ENCODE measurements around the gene VTI1A.

Gene VTI1A

DNA sequence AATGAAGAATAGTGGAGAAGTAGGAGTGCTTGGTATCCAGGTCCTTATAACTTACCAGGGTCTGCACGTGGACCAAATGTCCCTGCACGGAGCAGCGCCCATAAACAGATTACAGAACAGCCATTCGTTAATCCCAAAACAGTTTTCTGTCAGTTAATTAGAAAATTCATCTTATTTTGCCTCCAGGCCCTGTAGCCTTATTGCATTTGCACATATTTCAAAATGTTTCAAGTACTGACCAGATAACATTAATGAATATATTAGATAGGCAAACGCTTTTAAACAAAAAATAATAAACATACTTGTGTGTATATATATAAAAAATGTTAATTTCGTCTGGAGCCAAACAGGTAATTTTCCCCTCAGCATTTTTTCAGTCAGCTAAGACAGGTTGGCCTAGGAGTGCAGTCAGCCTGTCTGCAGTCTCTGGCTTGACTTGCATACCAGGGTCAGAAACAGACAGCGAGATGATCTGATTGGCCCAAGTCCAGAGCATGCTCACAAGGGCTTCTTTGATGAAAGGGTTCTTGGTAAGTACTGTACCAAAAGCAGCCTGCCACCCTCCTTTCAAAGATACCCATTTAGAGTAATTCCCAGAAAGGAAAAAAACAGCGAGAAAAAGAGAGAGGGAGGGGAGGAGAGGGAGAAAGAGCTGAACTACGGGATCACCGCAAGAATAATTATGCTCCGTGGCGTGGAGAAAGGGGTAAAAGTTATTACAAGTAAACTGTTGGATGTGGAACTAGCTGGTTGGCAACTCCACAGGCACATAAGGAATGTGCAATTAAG lies 308.6 kb downstream of the VTI1A start:
- DNase-seq (ENCODE audit: low read depth in 2 of 2) = no peak

DNA sequence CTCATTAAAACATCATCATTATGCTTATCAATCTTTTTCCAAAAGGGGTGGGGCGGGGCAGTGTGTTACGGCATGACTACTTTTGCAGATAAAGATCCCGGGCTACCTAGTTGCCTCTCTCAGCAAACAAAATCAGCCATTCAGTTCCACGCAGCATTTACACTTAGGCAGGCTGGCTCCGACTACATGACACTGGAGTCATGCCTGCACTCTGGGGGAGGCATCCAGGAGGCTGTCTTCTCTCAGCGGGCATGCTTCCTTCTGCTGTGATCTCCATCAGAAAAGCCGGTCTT lies 309.2 kb downstream of the VTI1A start:
- no peak for DNase-seq (ENCODE audit: low read depth in 2 of 2)

DNA sequence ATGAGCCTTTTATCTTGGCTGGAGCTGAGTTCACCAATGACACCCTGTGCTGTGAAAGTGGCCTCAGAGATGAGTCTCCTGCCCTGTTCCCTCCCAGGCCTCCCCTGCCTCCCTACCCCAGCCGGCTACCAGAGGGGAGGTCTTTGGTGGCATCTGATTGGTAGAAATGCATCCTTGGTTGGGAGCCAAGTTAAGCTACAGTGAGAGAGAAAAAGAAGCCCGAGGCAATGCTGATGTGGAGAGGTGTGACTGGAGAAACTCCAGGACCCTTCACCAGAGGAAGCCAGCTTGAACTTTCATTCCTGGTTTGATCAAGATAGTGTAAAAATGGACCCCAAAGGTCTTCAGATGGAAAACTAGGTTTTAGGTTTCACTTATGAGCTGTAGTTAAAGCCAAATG lies 311.9 kb downstream of the VTI1A start:
- DNase-seq (ENCODE audit: low read depth in 2 of 2) = no peak

DNA sequence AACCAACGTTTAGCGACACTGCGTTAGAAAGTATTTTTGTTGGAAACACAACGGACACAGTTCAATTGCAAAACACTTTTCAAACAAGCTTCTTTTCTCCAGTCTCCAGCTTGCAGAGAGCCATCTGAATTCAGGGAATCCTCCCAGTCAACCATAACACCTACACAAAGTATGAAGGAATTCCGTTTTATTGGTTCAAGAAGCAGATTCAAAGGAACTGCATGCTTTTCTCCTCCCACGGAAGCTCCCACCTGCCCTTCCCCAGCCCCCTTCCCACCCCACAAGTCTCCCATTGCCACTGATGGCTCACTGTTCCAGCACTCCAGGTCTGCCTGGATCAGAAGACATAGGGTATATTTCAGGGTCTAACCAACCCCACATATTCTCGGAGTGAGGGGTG lies 312.5 kb downstream of the VTI1A start:
- DNase-seq (ENCODE audit: low read depth in 2 of 2) = no peak

DNA sequence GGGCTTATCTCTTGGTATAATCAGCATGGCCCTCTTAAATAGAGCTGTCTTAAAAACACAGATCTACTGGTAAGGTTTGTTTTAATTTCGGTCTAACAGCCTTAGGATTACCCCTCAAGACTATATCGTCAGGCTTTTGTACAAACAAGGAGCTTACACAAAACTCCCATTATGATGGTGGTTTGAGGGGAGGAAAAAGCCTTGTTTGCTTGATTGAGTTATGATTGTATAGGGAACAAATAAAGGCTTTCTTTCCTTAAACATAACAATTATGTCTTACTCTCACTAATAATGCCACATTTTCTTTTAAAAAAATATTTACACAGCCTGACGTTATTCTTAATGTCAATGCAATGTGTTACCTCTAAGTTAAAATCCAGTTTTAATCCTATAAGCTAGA lies 314.2 kb downstream of the VTI1A start:
- no peak for DNase-seq (ENCODE audit: low read depth in 2 of 2)

DNA sequence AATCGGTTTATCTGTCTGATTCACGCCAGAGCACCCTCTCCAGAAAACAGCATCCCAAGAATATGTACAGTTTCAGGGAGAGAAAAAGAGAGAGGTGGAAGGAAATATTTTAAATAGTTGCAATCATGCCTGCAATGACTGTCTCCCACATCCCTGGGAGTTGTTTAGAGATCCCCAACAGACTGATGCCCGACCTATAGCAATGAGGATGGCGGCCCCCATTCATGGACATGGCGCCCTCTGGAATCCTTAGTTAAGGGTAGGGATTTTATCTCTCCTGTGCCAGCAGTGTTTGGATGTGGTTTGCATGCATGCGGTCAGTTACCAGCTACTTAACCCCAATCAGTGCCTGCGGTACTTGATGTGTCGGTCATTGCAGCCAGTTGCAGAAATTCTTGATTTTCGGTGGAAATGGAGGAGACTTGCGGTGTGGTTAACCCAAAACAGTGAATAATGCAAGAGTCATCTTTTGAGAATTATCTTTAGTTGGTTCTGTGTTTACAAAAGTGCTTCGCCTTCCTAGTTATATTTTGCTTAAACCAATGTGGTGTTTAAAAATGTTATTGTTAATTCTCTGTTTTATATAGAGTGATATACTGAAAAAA lies 317.0 kb downstream of the VTI1A start:
- no peak for DNase-seq (ENCODE audit: low read depth in 2 of 2)

DNA sequence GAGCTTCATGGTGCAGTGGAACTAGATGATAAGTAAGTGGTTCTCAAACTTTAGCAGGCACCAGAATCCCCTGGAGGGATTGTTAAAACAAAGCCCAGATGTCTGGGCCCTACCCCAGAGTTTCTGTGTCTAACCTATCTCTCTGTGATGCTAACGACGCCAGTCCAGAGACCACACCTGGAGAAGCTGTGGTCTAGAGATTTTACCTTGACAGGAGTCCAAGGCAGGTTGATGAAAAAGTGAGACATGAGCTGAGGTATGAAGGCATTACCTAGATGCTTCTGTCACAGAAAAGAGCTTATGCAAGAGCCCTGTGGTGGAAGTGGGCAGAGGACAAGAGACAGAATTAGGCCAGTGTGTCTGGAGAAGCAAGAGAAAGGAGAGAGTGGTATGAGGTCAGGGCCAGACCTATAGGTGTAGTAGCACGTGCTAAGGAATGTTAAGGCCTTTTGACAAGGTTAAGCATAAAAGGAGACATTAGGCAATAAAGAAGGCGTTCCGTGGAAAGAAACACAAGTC lies 318.8 kb downstream of the VTI1A start:
- no peak for DNase-seq (ENCODE audit: low read depth in 2 of 2)

DNA sequence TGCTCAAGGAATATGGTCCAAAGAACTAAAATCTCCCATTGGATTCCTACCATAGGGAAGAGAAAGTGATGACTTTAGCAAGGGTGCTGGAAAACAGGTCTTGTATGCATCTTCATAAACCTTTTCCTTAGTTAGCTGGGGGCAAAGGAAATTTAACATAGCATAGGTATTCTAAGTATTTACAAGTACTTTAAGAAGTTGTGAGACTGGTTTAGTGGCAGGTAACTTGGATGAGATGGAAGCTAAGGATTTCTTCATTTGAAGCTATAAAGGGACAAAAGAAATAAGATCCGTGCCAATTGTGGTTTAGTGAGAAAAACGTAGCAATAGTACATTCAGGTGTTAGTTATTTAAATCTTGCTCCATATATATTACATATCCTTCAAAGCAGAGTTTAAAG lies 319.6 kb downstream of the VTI1A start:
- no peak for DNase-seq (ENCODE audit: low read depth in 2 of 2)

DNA sequence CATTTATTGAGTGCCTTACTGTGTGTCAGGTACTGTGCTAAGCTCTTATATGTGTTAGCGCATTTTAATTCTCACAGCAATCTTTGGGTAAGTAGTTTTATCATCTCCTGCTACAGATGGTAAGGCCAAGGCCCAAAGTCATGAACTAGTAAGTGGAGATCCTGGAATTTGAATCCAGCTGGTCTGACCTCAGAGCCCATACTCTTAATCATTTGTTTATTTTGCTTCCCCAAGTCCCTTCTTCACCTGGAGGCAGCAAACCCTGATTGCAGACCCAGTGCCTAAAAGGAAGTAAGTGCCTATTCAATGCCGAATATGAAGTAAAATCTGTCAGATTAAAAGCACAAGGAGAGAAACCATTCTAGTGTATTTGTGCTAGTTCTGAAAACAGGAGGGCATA lies 320.1 kb downstream of the VTI1A start:
- no peak for DNase-seq (ENCODE audit: low read depth in 2 of 2)

DNA sequence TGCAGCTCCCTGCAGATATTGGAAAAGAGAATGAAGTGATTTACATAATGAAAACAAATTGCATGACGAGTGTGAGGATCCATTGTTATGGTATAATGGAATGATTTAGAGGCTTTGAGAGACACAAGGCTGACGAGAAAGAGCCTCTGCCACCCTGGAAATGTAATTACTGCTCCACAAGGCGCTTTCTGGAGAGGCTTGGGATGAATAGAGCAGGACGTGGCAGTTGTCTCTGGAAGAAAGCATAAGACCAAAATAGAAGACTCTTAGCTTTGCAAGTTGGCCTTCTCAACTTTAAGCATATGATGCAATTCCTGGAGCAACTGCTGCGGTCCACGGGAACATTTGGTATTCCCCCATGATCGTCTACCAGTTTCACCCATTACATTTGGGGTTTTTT lies 321.1 kb downstream of the VTI1A start:
- DNase-seq (ENCODE audit: low read depth in 2 of 2) = no peak

DNA sequence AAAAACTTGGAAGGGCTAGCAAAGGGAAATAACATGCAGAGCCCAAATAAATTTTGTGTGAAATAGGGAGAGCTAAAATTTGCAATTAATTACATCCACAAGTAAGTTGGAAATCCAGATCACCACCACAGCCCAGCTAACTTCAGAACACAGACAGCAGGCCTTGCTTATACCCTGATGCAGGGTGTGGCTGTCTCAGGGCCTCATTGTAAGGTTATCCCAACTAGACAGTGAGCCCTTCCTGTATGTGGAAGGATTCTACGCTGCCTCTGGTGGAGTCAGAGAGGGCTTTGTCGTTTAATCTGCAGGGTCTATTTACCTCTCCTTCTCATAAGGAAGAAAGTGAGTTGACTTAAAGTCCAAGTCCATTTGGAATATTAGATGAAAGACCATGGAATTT lies 322.1 kb downstream of the VTI1A start:
- no peak for DNase-seq (ENCODE audit: low read depth in 2 of 2)

DNA sequence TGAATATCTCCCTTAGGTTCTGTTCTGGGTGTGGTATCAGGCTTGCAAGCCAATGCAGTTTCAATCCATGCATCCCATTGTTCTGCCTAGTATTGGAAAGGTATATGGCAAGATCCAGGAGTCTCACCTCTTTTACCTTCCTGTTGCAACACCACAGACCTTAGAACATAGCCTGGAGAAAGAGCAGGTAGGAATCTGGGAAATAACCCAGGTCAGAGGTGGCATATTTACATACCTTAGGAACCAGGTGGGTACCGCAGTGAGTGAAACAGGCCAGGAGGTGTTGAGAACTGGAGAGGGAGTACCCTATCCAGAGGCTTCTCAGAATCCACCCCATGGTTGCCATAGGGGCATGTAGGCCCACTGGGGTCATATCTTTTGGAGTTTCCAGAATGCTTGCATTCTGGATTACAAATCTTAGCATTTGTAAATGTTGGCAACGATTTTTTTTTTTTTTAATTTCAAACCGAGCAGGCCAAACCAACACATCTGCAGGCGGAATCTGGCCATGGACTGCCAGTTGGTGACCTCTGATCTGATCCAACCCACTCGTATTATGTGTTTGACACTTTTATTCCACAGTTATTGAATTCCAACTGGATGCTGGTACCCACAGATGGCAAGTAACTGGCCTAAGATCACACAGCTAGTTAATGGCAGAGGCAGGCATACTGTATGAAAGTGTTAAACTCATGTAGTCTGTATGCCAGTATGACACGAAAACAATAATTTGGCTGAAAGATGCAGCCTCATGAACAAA lies 322.8 kb downstream of the VTI1A start:
- no peak for DNase-seq (ENCODE audit: low read depth in 2 of 2)

DNA sequence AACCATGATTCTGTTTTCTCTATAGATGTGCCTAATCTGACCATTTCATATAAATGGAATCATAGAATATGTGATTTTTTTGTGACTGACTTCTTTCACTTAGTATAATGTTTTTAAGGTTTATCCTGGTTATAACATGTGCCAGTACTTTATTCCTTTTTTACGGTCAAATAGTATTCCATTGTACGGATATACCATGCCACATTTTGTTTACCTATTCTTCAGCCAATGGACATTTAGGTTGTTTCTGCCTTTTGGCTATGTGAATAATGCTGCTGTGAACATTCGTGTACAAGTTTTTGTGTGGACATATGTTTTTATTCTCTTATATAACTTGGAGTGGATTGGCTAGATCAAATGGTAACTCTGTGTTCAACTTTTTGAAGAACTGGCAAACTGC lies 324.7 kb downstream of the VTI1A start:
- no peak for DNase-seq (ENCODE audit: low read depth in 2 of 2)

DNA sequence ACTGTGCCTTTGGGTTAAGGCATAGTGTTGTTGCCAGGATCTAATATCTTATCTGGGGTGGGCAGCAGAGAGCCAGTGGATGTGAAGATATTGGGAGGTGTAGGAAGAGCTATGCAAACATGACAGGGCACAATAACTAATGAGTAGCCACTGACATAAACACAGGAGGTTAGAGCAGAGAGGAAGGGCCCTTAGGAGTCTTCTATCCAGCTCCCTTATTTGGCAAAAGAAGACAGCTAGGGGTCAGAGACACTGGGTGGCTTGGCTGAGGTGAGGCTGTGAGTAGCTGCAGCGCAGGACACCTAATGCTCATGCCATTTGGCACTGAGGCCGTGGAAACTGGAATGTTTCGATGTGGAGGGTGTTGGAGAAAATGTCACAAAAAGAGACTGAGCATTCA lies 326.8 kb downstream of the VTI1A start:
- DNase-seq (ENCODE audit: low read depth in 2 of 2) = no peak

DNA sequence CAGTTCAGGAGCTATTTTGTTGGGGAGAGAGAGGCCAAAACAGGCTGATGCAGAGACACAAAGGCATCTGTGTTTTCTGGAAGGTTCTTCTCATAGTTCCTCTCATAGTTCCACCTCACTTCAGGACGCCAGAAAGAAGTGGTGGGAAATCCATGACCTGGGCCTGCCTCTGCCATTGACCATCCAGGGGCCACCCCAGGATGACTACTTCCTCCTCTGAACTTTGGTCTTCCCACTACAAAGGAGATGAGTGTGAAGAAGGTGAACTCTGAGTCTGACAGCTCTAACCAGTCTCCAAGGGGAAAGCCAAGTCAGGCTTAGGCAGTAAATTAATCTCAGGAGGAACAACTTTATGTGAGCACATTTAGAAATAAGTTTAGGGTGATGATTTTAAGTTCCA lies 327.2 kb downstream of the VTI1A start:
- no peak for DNase-seq (ENCODE audit: low read depth in 2 of 2)

DNA sequence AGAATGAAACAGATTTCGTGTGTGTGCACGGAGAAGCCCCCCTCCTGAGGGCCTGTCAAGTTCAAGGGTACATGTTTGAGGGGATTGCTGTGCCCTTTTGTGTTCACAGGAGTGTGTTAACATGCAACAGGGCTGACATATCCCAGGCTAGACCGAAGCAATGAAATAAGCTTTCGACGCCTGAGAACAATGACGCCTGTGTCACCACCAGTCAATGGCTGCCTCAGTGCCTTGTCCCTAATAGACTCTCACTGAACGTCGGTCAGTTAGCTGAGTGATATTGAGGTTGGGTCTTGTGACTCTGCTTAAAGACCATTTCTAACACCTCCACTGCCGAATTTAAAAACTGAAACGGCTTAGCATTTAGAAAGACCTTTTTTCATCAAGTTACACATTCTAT lies 327.8 kb downstream of the VTI1A start:
- no peak for DNase-seq (ENCODE audit: low read depth in 2 of 2)

DNA sequence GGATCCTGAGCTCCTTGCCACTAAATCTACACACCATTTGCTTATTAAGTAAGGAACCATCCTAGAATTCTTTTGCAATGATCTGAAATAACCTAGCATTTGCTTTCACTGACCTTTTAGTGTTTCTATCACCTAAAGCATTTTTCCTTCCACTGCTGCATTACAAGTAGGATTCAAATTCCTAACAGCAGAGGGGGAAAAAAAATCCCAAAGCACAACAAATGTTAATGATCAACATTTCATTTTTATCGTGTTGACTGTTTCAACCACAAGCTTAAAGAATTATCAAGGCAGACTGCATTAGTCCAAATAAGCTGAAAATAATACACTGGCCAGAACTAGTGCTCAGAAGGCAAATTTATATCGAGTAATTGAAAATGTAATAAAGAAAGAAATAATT lies 328.4 kb downstream of the VTI1A start:
- DNase-seq (ENCODE audit: low read depth in 2 of 2) = no peak

DNA sequence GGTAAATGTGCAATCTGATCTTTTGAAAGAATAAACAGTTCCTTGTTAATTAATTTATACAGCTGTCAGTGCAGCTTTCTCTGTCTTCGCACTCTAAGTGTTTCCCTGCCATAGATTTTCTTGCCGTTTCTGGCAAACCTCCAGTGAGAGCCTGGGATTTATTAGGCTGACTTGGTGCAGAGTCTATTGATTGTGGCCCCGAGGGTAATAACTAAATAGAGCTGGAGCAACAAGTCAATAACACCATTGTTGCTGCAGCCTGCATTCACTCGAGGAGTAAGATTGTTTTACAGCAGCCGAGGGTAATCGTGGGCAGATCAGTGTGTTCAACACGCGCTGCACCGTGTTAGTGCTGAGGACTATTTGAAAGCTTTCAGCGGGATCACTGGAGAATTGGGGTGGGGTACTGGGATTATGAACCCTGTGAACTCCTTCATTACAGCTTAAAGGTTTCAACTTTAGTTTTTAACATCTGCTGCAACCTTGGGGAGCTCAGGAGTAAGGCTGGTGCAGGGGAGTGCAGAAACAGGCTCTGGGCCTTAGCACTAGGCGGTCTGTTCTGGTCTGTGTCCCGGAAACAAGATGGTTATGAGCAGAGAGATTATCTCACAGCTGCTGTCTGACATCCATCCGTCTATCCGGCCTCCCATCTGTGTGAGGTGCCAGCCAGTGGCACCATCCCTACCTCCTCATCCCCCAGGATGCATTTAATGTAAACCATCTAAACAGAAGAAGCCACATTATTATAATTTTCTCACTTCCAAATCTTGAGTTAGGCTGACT lies 329.1 kb downstream of the VTI1A start:
- no peak for DNase-seq (ENCODE audit: low read depth in 2 of 2)

DNA sequence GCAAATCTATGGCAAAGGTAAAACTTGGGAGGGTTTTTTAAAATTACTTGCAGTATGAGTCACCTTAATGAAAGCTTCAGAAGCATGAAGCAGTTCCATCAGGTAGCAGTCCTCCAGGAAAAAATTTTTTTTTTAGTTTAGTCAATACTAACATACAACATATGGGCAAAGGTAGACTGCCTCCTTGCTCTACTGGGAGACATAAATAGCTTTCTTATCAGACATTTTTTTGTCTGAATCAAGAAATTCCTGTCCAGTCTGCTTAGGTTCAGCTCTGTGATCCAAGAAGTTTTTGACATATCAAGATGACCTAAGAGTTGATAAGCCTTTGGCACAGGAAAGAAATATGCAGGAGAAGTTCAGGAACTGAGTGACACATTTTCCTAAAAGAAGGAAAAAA lies 331.6 kb downstream of the VTI1A start:
- no peak for DNase-seq (ENCODE audit: low read depth in 2 of 2)

DNA sequence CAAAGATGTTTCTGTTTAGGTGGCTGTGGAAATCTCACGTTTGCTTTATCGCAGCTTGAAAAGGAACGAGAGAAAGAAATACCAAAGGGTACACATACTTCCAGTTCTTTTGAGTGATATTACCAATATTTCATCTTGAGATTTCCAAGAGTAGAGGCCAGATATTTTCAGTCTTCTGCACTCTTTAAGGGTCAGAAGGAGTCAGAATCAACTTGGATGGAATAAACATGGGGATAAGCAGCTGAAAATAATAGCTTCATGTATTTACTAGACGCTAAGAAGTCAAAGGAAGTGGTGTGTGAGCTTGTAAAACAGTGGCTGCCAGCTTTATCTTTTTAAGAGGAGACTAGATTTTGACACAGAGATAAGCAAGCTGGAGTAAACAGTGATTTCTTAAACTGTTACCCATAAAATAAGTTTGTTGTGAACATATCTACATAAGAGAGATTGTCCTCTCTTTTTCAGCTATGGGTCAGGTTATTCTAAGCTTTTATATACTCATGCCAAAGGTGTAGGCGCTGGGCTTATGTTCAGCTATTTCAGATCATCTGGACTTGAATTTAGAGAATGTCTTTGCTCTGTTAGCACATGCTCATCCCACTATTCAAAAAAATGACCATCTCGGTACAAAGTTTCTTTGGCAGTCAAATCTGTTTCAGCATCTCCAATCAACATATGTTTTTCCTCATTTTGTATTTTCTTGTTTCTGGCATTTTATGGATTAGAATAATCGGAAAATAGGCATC lies 332.2 kb downstream of the VTI1A start:
- no peak for DNase-seq (ENCODE audit: low read depth in 2 of 2)

DNA sequence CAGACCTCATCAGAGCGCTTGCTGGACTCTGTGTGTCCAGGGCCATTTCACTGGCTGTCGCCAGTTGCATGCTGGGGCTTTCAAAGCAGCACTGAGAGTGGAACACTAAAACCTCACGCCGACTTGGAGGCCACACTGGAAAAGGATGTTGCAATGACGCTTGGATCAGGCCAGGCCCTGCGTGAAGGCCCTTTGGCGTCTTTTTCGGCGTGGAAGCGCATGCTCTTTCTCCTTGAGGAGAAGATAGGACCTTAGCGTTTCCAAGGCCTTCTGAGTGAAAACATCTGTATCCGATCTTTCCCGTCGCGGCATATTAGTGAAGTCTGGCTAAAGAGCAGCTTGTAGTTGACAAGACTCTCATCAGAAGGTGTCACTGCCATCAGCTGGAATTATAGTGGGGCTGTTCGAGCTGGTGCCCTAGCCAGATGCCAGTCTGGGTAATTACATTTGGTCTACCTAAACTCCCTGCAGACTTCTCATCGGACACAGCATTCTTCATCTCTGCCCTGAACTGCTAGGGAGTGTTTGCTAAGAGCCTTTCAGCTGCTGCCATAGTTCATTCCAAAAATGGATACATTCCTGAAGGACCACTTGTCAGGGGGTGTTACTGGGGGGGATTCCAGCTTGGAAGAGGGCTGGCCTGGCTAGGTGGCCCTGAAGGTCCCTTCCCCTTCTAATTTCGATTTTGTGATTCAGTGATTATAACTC lies 335.3 kb downstream of the VTI1A start:
- DNase-seq (ENCODE audit: low read depth in 2 of 2) = no peak
